SK-N-SH treated with all-trans-retinoic acid at 6 μM for 48 hours (cell line): Measurements from ENCODE around the gene CHMP6.

Experiments
- BACH2 ChIP-seq: fragments of 250-450 bp; sonication (Bioruptor Pico); IDR thresholded peaks from 2 replicates; pipeline ENCODE4 v1.9.0; 2021; ENCODE audit warnings: mild to moderate bottlenecking, borderline replicate concordance
- CSDC2 ChIP-seq: fragments of 250-450 bp; sonication (Bioruptor Pico); IDR thresholded peaks from 2 replicates; pipeline ENCODE4 v1.5.0; 2020; ENCODE audit warnings: mild to moderate bottlenecking, moderate library complexity
- CSRNP3 ChIP-seq: fragments of 250-450 bp; sonication (Bioruptor Pico); IDR thresholded peaks from 2 replicates; pipeline ENCODE4 v1.5.1; 2021; ENCODE audit warnings: mild to moderate bottlenecking, moderate library complexity
- GLIS3 ChIP-seq: fragments of 250-450 bp; sonication (Bioruptor Pico); IDR thresholded peaks from 2 replicates; pipeline ENCODE4 v1.5.0; 2020; ENCODE audit warnings: mild to moderate bottlenecking, moderate library complexity
- OSR1 ChIP-seq: fragments of 250-450 bp; sonication (Bioruptor Pico); IDR thresholded peaks from 2 replicates; pipeline ENCODE4 v1.8.0; 2022; ENCODE audit warnings: moderate library complexity, mild to moderate bottlenecking, inconsistent platforms
- PATZ1 ChIP-seq: fragments of 250-450 bp; sonication (Bioruptor Pico); IDR thresholded peaks from 2 replicates; pipeline ENCODE4 v1.8.0; 2020; ENCODE audit warnings: mild to moderate bottlenecking, moderate library complexity, borderline replicate concordance
- TCF4 ChIP-seq: fragments of 250-450 bp; sonication (Bioruptor Pico); IDR thresholded peaks from 2 replicates; pipeline ENCODE4 v1.8.0; 2021; ENCODE audit warnings: mild to moderate bottlenecking, moderate library complexity, borderline replicate concordance
- TOX ChIP-seq: fragments of 250-450 bp; sonication (Bioruptor Pico); IDR thresholded peaks from 2 replicates; pipeline ENCODE4 v1.8.0; 2021; ENCODE audit warnings: mild to moderate bottlenecking, moderate library complexity, borderline replicate concordance
- TSHZ2 ChIP-seq: fragments of 250-450 bp; sonication (Bioruptor Pico); IDR thresholded peaks from 2 replicates; pipeline ENCODE4 v1.5.0; 2020; ENCODE audit warnings: mild to moderate bottlenecking, moderate library complexity
- ZC3H10 ChIP-seq: fragments of 250-450 bp; sonication (Bioruptor Pico); IDR thresholded peaks from 2 replicates; pipeline ENCODE4 v1.5.1; 2021; ENCODE audit warnings: mild to moderate bottlenecking, moderate library complexity
- ZFP3 ChIP-seq: fragments of 250-450 bp; sonication (Bioruptor Pico); IDR thresholded peaks from 2 replicates; pipeline ENCODE4 v1.5.0; 2020; ENCODE audit warnings: mild to moderate bottlenecking, moderate library complexity
- ZFP30 ChIP-seq: fragments of 450-650 bp; formaldehyde crosslinking; IDR thresholded peaks from 2 replicates; pipeline ENCODE4 v1.5.0; 2022; ENCODE audit warnings: mild to moderate bottlenecking, moderate library complexity
- ZNF70 ChIP-seq: fragments of 450-650 bp; formaldehyde crosslinking; IDR thresholded peaks from 2 replicates; pipeline ENCODE4 v1.5.0; 2020; ENCODE audit warnings: mild to moderate bottlenecking, moderate library complexity

- TF ChIP-seq TCF4 (CRISPR knock-in tag) (no peak), ZNF70 (CRISPR knock-in tag) (no peak), GLIS3 (CRISPR knock-in tag) (no peak), ZFP3 (no peak), ZFP30 (no peak), PATZ1 (CRISPR knock-in tag) (no peak), TOX (CRISPR knock-in tag) (no peak), ZC3H10 (CRISPR knock-in tag) (no peak), TSHZ2 (CRISPR knock-in tag) (no peak), CSDC2 (CRISPR knock-in tag) (no peak), BACH2 (CRISPR knock-in tag) (no peak), OSR1 (no peak), CSRNP3 (CRISPR knock-in tag) (no peak)
Observed at GRCh38 chr17:80964859-80965580, 26.6 kb upstream of the CHMP6 start.
